HG03135 (cell line): Measurements from ENCODE around the gene UBE2L6.

ENCODE experiments used
- ATAC-seq: cut with Tn5 transposase; IDR thresholded peaks from one replicate; pipeline ENCODE4 v1.9.1; 2021; ENCODE audit warnings: mild to moderate bottlenecking, moderate library complexity; ENCODE audit not compliant: unreplicated experiment

Gene UBE2L6

GRCh38 chr11:57501953-57502352 is 65.5 kb downstream of the UBE2L6 start:
- no peak for ATAC-seq
